Fibroblast of lung (primary cell): ENCODE results near the gene MSI2.

Experiments
- EZH2 ChIP-seq: IDR thresholded peaks from 2 replicates; pipeline ENCODE4 v1.5.1; 2012; ENCODE audit warnings: low read length, control low read depth, mild to moderate bottlenecking; ENCODE audit errors: missing control alignments
- TF ChIP-seq, protein P1 (sequence below), 2 donors: IDR thresholded peaks in 1 of 2; conservative IDR thresholded peaks in 1 of 2; 1 replicate in 1 of 2; 2 replicates in 1 of 2; pipeline ENCODE4 v1.5.1; 2011 to 2012; ENCODE audit warnings: low read length in 2 of 2, control low read depth in 1 of 2, inconsistent platforms in 1 of 2, low read depth in 1 of 2, mild to moderate bottlenecking in 1 of 2

DNA sequence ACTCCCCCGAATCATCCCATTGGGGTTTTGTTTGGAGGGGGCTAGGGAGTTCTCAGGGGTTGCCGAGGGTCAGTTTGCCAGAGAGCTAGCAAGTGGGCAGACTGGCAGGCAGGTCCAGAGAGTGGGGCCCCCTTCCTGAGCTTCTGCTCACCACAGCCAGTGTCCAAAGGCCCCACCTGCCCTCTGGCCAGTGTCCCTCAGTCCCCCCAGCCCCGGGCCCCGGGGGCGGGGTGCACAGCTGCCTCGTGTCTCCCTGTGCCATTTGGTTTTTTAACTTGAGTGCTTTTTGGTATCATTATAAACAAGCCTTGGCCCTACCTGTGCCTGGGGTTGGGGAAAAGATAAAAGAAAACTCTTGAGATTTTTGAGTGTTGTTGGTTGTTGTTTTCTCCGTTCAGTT is 397.0 kb downstream of the MSI2 start:
- TF ChIP-seq, protein P1, sequence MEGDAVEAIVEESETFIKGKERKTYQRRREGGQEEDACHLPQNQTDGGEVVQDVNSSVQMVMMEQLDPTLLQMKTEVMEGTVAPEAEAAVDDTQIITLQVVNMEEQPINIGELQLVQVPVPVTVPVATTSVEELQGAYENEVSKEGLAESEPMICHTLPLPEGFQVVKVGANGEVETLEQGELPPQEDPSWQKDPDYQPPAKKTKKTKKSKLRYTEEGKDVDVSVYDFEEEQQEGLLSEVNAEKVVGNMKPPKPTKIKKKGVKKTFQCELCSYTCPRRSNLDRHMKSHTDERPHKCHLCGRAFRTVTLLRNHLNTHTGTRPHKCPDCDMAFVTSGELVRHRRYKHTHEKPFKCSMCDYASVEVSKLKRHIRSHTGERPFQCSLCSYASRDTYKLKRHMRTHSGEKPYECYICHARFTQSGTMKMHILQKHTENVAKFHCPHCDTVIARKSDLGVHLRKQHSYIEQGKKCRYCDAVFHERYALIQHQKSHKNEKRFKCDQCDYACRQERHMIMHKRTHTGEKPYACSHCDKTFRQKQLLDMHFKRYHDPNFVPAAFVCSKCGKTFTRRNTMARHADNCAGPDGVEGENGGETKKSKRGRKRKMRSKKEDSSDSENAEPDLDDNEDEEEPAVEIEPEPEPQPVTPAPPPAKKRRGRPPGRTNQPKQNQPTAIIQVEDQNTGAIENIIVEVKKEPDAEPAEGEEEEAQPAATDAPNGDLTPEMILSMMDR (conservative IDR thresholded peaks at IDR 0.05 in 1 of 2, IDR thresholded peaks at IDR 0.05 in 1 of 2; ENCODE audit: low read depth in 1 of 2, low read length in 2 of 2), result no peak
- no peak for TF ChIP-seq EZH2
